Psoas muscle (tissue), 8 donors: ENCODE results near the gene TADA3. TPM values are rescaled to one million over a fixed set of nuclear protein-coding genes. Genes with fewer than 3 reads are reported as not detected.

Experiments used
- ATAC-seq, 4 donors: fragments of 200-7000 bp; cut with Tn5 transposase; one replicate each; pipeline ENCODE4 v1.9.1; 2020; ENCODE audit warnings: moderate library complexity in 3 of 4, mild to moderate bottlenecking in 2 of 4
- DNase-seq, 2 donors: peaks; one replicate each; pipeline ENCODE4 v3.0.0-alpha.2; 2020
- H3K27ac ChIP-seq: fragments of 200-600 bp; one replicate; pipeline ENCODE4 v1.8.0; 2022
- H3K27me3 ChIP-seq, 3 donors: fragments of 200-600 bp in 1 of 3; one replicate each; pipeline versions ENCODE4 v1.6.1 to v1.8.0; 2013 to 2022; ENCODE audit warnings: low read length in 2 of 3, mild to moderate bottlenecking in 2 of 3, moderate library complexity in 1 of 3; ENCODE audit not compliant: insufficient read depth in 3 of 3
- H3K36me3 ChIP-seq, 2 donors: fragments of 200-600 bp in 1 of 2; one replicate each; pipeline versions ENCODE4 v1.6.1 to v1.8.0; 2013 to 2022; ENCODE audit warnings: low read depth in 1 of 2, mild to moderate bottlenecking in 1 of 2, moderate library complexity in 1 of 2; ENCODE audit not compliant: insufficient read depth in 1 of 2
- H3K4me1 ChIP-seq: fragments of 200-600 bp; one replicate; pipeline ENCODE4 v1.8.0; 2022
- H3K4me3 ChIP-seq: fragments of 200-600 bp; one replicate; pipeline ENCODE4 v1.8.0; 2022; ENCODE audit warnings: mild to moderate bottlenecking
- H3K9me3 ChIP-seq: fragments of 200-600 bp; one replicate; pipeline ENCODE4 v1.8.0; 2022
- CTCF ChIP-seq: fragments of 200-600 bp; IDR thresholded peaks from one replicate; pipeline ENCODE4 v1.8.0; 2022; ENCODE audit warnings: antibody characterized with exemption
- WGBS, 3 donors: extraction: QIAGEN DNeasy Blood & Tissue Kit; methylation state at CpG; one replicate each; pipeline versions ENCODE4 v1.1.6 to v1.1.7; 2013; 5-methylcytosine and 5-hydroxymethylcytosine counted together
- intact Hi-C, 2 donors: fragments of 100-400 bp; cut with DNase I; formaldehyde crosslinking; loops; one replicate each; pipeline versions ENCODE4 v1.11.0 to v1.14.2; 2022
- polyA plus RNA-seq, 3 donors: library from polyadenylated mRNA; stranded (reverse); fragments of 200-250 nt; gene quantifications; one replicate each; pipeline ENCODE4 v1.2.3, GENCODE V29; 2013
- total RNA-seq, 4 donors: library from RNA; stranded (reverse); fragmentation: NEBNext Ultra II Directional in 2 of 4; extraction: Animal tissue kit (Norgen Biotek cat#: 25700) in 2 of 4; gene quantifications; one replicate each; pipeline versions ENCODE4 v1.2.1 to v1.2.4, GENCODE V29; 2021 to 2023
- donor health status: healthy with polysubstance abuse.
- donor health status: DM: no; HTN: no; CAD: no; lungs with moderate emphysema.
- donor health status: Bipolar disorder and iron deficiency.
- donor health status: healthy.
- donor health status: DM: yes; HTN: yes; CAD: no.
- donor health status: DM: no; HTN: no; CAD: no.
- donor health status: DM: no; HTN: no; CAD: no.
- donor health status: DM: yes; HTN: yes; CAD: no.

Gene TADA3
- total and polyA plus RNA-seq, 7 donors = 42.2 to 75.7 (median 43.3) TPM

DNA sequence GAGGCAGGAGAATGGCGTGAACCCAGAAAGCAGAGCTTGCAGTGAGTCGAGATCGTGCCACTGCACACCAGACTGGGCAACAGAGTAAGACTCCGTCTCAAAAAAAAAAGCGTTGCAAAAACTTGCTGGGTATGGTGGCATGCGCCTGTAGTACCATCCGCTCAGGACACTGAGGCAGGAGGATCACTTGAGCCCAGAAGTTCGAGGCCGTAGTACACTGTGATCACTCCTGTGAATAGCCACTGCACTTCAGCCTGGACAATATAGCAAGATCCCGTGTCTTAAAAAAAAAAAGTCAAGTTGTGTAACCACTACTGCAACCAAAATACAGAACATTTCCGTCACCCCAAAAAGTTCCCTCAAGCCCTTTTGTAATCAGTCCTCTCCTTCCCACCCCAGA is 2.1 kb upstream of the TADA3 start:
- 94 to 96% (median 95%) methylated on average over 11 of the region's 11 CpGs for WGBS, 3 donors
- Histone ChIP-seq H3K27ac (peak overlapping the region; percentile 95), H3K4me1 (peaks cover 24% of the 10 kb centered on the region)

DNA sequence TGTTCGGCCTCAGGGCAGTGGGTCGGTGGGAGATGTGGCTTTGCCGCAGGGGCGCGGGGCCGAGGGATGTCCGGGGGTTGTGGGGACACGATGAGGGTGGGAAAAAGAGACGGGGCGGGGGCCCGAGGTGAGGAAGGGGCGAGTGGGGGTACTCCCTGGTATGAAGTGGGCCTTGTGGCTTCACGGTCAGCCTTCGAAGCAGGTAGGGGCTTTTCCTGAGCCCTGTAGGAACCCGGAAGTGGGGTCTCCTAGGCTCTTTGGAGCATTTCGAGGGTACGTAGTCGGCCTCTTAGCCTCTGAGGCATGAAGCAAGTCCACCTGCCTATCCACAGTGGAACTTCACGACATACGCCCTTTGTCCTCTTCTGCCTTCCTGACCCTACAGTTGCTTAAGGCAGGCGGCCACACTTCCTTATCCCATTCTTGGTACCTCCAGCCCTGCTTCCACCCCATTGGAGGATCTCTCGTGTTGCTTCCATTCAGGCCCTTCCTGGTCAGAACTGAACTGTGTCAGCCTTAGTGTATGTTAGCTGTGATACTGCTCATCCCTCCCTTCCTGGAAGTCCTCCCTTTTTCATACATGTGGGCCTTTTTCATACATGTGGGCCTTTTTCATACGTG is 998 bp upstream of the TADA3 start:
- intact Hi-C loops = no loop called here

More for the DNA sequence above, 2.1 kb upstream of the TADA3 start:
- TF ChIP-seq CTCF = no peak
- ATAC-seq = no peak
- Histone ChIP-seq H3K36me3 (peaks cover 3 to 60% of the 10 kb centered on the region in 2 donors), H3K27me3 (no peaks in the 10 kb centered on the region), H3K4me3 (peak overlapping the region; percentile 87), H3K9me3 (no peaks in the 10 kb centered on the region)
- no peak for DNase-seq
- intact Hi-C loops = no loop called here

DNA sequence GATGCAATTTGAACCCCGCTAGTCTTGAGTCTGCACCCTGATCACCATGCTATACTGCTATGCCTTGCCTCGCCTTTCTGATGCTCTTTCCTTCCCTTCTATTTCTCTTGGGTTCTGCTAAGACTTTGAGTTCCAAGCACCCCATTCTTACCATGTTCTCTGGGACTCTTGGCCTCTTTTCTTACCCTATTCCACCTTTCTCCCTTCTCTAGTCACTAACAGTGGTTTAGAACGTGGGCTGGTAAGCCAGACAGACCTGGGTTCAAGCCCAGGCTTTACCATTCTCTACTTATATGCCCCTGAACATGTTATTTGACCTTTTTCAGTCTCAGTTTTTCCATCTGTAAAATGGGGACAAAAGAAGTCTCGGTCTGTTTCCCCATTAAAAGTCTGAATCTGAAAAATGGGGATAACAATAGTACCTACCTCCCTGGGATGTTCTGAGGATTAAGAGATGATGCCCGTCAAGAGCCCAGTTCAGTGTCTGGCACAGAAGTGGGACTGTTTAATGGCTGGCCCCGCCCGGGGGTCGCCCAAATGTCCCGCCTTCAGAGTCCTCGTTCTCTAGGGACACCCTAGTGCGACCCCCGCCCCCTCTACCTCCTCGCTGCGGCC is 376 bp downstream of the TADA3 start:
- peaks cover 5 to 59% of the 10 kb centered on the region in 2 donors for H3K36me3 ChIP-seq
- peaks cover 24% of the 10 kb centered on the region for H3K4me1 ChIP-seq
- intact Hi-C loops = no loop called here

More for the DNA sequence above, 998 bp upstream of the TADA3 start:
- no peaks in the 10 kb centered on the region for H3K9me3 ChIP-seq
- 1% methylated on average over 20 to 23 of the region's 23 CpGs for WGBS, 3 donors
- no peak for TF ChIP-seq CTCF
- peak overlapping the region; percentile 95 for H3K27ac ChIP-seq
- H3K27me3 ChIP-seq = no peaks in the 10 kb centered on the region
- H3K4me3 ChIP-seq = peak overlapping the region; percentile 87
- peak in 1 of 2 donors; percentile 63 for DNase-seq
- ATAC-seq = peak; percentile 13 to 46 (median 14)
- H3K36me3 ChIP-seq = peaks cover 5 to 60% of the 10 kb centered on the region in 2 donors
- H3K4me1 ChIP-seq = peaks cover 24% of the 10 kb centered on the region

DNA sequence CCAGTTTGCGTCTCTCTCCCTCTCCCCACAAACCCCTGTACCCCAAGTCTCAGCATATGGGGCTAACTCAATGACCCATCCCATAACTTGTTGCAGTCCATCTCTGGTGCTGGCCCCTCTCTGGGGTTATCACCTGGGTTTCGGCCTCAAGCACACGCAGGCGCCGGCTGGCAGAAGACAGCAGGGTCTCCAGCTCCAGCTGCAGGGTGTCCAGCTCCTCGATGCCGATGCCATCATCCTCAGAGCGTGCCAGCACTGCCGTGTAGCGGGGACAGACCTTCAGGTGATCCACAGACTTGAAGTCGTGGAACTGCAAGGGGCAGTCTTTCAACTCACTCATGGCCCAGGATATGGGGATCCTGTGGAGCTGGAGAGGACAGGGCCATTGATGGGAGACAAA is 1.1 kb downstream of the TADA3 start:
- ATAC-seq (no peak), DNase-seq (no peak)
- peaks cover 24% of the 10 kb centered on the region for H3K4me1 ChIP-seq
- H3K27me3 ChIP-seq = no peaks in the 10 kb centered on the region
- WGBS, 3 donors = 79 to 81% (median 81%) methylated on average over 11 of the region's 11 CpGs
- H3K36me3 ChIP-seq = peaks cover 8 to 65% of the 10 kb centered on the region in 2 donors
- intact Hi-C loops = no loop called here
- no peak overlapping the region for H3K4me3 ChIP-seq
- H3K9me3 ChIP-seq = no peaks in the 10 kb centered on the region
- TF ChIP-seq CTCF = no peak
- peak overlapping the region; percentile 95 for H3K27ac ChIP-seq

More for the DNA sequence above, 376 bp downstream of the TADA3 start:
- TF ChIP-seq CTCF = no peak
- no peaks in the 10 kb centered on the region for H3K27me3 ChIP-seq
- no peak for DNase-seq
- H3K4me3 ChIP-seq = peak overlapping the region; percentile 87
- ATAC-seq = no peak
- 14 to 16% (median 16%) methylated on average over 14 of the region's 14 CpGs for WGBS, 3 donors
- no peaks in the 10 kb centered on the region for H3K9me3 ChIP-seq
- peak overlapping the region; percentile 95 for H3K27ac ChIP-seq
